NCI-H1417 (cell line): ENCODE measurements around the gene TMPRSS5.

Experiments used
- DNase-seq, 3 experiments: peaks; one replicate each; lab custom pipeline; 2025; lab: John Stamatoyannopoulos, UW

TMPRSS5 gene

DNA sequence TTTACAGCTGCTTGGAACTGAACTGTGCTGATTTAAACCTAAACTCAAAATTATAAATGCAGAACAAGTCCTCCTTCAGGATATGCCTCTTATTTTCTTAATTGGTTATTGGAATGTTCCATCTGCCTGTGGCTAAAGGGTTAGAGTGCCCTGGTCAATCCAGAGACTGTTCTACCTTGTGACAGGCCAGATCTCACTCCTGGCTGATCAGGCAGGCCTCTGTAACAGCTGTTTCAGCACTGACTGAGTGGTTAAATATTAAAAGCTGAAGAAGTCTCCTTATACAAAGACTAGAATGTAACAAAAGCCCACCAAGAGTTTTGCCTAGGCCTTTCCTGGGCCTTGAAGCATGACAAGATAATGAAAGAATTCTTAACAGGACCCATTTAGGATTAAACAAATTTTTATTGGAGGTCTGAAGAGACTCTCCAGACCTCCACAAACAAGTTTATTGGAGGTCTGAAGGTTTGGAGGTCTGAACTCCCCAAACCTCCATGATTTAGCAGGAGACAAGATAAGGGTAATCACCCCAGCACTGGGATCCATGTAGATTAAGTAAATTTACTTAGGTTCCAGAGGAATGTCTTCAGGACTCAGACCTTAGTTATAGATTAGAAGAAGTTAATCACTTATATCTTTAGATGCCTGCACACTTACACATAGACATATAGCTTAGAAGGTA, 35.8 kb downstream of the TMPRSS5 start:
- DNase-seq: no peak

DNA sequence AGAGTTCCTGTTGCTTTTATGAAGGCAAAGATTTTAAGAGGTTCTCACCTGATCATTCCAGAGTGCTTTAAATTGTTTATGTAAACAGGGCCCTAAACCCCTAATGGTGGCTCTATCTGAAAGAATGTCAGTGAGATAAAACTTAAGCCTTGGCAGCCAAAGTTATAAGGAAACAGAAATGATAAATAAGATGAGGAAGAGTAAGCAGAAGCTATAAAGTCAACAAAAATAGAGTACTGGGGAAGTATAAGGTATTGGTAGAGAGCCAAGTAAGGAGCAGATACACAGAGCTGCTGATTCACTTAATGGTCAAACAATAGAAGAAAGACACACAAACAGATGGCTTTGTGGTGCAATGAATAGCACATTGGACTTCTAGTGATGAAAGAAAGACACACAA, 37.9 kb downstream of the TMPRSS5 start:
- DNase-seq: no peak

DNA sequence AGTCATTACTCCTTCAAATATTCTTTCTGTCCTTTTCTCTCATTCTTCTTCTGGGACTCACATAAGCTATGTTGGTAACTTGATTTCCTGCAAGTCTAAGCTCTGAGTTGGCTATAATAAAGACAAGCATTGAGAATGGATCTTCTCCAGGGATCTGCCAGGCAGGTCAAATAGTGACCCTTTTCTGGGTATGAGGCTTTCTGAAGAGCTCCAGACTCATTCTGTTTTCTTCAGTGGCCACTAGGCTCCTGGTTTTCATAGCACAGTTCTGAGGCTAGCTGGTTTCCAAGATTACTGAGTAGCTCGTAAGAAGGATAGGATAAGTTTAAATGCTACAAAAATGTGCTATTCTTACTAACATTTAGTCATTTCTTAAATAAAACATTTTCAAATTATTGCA, 38.3 kb downstream of the TMPRSS5 start:
- no peak for DNase-seq

DNA sequence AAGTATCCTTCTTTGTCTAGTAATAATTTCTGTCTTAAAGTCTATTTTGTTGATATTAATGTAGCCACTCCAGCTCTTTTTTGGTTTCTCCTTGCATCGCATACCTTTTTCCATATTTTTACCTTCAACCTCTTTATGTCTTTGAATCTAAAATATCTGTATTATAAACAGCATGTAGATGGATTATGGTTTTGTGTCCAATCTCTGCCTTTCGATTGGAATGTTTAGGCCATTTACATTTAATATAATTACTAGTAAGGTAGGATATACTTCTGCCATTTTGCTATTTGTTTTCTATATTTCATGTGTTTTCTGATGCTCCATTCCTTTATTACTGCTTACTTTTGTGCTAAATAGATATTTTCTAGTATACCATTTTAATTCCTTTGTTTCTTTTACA, 39.5 kb downstream of the TMPRSS5 start:
- no peak for DNase-seq

DNA sequence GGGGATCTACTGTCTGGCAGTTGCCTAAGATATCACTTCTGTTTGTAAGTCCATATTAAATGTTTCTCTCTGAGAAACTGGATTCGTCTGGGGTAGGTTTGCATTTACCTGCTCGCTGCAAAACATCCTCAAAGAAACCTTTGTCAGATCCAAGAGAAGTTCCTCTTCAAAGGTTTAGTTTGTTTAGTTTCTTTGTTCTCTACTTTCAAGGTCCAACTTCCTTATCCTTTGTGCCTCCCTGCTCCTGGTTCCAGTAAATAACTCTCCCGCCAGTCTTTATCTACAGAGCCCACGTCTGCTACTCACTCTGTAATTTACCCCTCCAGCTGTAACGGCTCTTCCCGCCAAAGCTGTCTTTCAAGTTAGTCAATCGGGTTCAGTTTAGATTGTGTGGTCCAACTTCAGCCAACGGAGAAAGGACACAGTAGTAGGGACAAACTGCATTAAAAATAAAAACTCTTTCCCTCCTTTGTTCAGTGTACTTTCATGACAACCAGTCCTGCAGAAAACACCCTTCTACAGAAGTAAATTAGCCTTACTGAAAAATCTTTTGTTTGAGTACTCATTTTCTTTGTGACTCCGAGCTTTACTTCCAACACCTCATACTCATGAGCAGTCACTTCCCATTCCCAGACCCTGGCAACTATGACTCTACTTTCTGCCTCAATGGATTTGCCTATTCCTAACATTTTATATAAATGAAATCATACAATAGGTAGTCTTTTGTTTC, 41.0 kb downstream of the TMPRSS5 start:
- no peak for DNase-seq

DNA sequence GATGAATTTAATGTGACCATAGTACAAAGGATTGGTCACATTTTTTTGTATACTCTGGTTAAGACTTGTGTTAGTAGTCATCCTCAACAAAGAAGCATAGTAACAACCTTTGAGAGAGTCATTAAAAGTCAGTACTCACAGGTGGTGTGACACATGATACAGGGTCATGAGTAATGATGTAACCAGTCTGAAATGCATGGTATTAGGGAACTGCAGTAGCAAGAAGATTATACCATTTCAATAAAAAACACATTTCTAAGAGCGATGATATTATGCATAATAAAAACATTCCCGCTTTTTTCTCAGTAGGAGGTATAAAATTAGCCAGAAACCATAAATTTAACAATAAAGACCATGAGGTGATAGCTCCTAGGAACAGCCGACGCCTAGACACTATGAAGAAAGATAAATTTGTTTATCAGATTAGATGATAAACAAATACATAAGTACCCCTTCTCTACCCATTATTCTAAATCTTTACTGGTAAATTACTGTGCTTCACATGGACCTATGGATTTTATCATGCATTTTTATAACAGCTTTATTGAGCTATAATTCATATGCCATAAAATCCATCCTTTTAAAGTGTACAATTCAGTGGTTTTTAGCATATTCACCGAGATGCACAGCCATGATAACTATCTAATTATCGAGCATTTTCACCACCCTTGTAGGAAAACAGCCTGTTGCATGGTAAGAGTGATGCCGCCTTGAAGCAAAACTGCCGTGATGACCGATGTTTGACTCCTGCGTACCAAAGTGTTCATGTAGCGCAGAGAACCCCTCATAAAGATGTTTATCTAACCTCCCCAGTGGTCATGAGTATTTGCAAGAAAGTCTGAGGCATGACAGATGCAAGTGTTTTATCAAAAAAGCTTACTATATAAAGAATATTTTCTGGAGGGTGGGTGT, 41.8 kb downstream of the TMPRSS5 start:
- DNase-seq: peak in 1 of 3 experiments; percentile 12

DNA sequence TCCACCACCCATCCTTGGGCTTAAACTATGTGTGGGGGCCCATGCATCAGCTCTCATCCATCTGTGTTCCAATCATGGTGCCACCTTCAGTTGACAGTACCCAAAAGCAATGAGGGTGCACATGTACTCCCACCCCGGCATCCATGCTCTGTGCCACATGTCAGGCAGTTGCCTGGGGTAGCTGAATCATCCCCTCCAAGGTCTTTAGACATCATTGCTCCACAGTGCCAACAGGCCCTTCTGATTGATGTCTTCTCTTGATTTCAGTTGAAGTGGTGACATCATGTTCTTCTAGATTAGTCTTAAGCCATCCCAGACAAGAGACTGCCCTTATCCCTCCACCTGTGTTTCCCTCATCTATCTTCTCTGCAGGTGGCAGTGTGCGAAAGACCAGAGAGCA, 42.5 kb downstream of the TMPRSS5 start:
- no peak for DNase-seq

DNA sequence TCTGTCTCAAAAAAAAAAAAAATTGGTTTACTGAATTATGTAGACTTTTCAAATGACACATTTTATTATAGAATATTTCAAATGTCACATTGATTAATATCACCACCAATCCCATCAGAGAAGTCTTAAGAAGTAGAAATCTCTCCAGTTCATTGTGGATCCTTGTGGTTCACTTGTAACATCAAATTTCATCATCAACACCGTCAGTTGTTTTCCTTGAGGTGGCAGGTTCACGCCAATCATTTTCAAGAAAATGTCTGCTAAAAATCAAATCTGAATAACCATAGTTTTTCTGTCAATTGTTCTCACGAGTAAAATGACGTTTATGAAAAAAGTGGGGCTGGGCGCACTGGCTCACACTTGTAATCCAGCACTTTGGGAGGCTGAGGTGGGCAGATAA, 50.3 kb downstream of the TMPRSS5 start:
- no peak for DNase-seq

DNA sequence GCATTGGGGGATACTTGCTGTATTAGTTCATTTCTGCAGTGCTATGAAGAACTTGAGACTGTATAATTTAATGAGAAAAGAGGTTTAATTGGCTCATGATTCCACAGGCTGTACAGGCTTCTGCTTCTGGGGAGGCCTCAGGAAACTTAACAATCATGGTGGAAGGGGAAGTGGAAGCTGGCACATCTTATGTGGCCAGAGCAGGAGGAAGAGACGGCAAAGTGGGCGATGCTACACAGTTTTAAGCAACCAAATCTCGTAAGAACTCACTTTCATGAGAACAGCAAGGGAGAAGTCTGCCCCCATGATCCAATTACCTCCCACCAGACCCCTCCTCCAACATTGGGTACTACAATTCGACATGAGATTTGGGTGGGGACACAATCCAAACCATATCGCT, 55.1 kb downstream of the TMPRSS5 start:
- DNase-seq: no peak

DNA sequence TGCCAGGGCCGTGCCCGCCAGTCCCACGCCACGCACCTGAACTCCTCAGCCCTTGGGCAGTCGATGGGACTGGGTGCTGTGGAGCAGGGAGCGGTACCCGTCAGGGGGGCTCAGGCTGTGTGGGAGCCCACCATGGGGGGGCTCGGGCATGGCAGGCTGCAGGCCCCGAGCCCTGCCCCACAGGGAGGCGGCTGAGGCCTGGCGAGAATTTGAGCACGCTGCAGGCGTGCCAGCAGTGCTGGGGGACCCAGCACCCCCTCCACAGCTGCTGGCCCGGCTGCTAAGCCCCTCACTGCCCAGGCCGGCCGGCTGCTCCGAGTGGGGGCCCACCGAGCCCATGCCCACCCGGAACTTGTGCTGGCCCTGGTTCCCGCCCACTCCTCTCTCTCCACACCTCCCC, 56.8 kb downstream of the TMPRSS5 start:
- no peak for DNase-seq

DNA sequence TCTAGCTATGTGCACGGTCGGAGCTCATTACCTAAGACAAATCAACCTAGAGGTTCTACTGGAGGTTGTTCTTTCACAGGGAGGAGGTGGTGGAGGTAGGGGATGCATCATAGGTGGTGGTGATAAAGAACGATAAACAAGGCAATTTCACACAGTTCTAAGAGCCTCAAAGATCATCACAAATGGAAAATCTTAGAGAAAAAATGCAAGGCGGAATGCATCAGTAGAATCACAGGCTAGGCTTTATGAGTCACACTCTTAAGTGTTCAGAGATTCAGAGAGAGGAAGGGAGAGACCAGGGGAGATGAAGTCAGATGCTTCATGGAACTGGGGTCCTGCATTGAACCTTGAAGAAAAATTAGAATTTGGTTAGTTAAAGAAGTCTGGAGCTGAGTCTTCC, 58.3 kb downstream of the TMPRSS5 start:
- DNase-seq: no peak

DNA sequence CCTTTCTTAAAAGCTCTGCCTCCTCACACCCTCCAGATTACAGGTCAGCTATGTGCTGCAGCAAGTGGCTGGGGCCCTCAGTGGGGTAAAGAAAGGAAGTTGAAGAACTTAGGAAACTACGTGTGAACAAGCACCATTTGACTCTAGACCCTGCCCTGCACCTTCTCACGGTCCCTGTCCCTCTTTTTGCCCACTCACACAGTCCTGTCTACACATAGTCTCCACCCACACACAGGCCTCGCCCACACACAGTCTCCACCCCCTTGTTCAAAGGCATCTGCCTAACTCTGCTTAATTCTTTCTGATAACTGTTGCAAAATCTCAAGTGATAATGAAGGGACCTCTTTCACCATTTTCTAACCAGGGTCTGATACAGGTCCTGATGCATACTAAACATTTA, 59.0 kb downstream of the TMPRSS5 start:
- no peak for DNase-seq

DNA sequence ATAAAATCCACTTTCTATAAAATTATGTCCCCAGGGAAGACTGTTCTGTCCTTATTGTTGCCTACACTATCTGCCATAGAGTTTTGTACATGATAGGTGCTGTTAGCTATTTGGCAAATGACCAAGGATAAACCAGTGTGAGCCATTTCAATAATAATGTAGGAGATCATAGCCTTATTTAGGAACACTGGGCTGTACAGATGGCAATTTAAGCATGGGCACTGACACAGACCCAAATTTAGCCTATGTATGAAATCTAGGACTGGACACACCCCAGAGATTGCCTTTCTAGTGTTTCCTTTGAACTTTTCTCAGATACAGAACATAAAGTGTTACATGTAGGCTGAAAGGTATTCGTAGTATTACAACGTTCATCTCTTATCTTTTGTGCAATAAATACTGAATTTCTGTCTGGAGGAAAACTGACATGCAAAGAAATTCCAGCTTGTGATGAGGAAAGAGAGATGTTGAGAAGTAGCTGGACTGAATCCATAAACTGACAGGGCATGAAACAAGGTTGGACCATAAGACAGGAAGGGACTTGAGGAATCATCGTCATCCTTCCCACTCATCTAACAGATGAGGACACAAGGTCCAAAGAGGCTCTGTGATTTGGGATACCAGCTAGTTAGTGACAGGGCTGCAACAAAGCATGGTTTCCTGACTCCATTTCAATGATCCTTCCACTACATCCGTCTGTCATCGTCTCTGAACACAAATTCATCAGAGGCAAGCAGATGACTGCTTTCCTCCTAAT, 60.3 kb downstream of the TMPRSS5 start:
- no peak for DNase-seq

DNA sequence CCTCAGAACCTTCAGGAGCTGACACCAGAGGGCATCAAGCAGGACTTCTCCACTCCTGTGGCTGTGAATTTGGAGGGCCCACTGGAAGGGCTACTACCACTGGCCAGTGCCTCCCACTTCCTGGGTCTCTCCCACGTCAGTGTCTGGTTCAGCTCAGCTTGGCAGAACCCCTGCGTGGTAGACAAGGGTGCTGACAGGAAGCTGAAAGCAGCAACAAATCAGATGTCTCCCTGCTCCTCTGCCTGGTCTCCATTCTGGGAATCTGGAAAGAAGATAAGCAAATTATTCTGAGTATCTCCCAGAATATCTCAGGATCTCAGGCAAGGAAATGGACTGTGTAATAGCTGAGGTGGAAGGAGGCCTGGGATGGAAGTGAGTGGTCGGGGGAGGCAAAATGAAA, 61.5 kb downstream of the TMPRSS5 start:
- no peak for DNase-seq

DNA sequence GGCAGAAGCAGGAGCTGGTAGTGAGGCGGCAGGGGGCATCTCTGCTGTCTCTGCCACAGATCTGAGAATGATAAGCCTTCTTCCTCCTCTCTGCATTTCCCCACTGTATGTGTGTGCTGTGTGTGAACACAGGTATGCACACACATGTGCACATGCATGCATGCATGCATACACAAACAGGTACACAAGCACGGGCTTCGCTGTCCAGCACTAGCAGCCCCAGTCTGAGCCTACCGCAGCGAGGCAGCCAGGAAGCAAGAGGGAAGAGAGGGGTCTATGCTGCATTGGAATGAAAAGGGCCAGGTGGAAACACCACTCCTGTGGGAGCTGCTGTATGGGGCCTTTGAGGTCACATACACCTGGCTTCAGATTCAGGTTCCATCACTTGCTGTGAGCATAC, 62.4 kb downstream of the TMPRSS5 start:
- no peak for DNase-seq

DNA sequence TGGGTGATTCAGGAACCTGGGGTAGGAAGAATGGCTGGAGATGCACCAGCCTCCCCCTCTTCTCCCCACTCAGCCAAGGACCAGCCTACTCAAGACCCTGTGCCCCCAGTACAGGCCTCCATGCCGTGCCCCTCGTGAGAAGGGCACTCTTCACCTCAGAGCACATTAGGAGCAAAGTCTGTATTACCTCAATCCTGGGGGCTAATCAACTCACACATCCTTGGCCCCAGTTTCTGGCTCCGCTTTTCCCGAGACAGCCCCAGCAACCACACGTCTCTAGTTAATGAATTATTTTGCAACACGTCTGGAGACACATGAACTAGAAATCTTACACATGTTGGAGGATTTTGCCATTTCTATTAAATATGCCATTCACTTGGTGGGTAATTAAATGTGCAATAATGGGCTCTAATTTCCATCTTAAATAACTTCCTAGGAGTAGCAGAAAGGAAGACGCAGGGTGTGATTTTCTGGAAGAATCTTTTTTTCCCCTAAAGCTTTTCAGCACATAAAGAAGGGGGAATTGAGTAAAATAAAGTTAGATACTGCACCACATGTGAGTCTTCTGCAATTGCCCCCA, 63.0 kb downstream of the TMPRSS5 start:
- DNase-seq: no peak

DNA sequence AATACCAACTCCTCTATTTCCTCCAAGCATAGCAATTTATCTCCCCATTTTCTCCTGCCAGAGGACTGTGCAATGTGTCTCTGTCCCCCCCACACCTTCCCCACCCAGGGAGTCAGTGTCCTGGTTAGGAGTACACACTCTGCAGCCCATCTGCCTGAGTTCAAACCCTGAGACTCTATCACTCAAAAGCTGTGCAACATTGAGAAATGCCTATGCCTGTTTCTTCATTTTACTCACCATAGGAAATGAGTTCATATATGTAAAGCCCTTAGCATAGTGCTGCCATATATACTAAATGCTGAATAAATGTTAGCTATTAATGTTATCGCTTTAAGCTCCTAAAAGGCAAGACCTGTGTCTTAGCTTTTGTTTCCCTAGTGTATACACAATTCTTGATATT, 64.0 kb downstream of the TMPRSS5 start:
- no peak for DNase-seq

DNA sequence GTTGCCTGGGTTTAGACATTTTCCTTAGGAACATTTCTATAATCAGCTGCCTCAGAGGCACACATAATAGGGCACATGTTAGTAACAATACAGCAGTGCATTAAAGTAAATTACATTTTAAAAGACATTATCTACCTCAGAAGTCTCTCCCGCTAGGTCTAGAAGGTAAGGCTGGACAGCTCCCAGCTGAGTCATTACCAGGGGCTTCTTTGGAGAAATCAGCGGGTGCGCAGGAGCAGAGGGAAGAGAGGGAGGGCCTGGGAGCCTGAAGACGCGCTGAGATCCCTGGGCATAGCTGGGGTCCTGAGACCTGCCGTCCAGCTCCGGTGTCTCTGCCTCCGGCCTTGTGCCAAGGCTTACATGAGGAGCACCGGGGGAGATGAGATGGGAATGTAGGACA, 67.7 kb downstream of the TMPRSS5 start:
- no peak for DNase-seq

DNA sequence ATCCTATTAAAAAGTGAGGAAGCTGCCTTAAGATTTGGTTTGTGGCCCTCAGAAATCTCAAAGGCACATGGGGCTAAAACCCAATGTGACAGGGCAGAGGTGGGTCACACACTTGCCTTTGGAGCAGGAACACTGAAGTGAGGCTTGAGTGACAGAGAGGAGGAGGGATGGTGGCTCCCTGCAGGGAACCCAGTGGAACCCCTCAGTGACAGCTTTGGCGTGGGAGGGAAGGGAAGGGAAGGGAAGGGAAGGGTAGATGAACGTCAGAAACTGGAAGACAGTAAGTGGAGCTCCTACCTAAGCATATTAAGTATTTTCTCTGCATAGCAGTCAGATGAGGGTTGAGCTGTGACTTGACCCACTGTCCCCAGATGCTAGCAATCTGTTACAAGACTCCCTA, 68.5 kb downstream of the TMPRSS5 start:
- no peak for DNase-seq
